Right ventricle myocardium inferior (tissue), 1 donor: ENCODE results near the gene FGGY. TPM values are rescaled to one million over a fixed set of nuclear protein-coding genes. Genes with fewer than 3 reads are reported as not detected.
"Not testable (repeated sequence)": the region's sequence is repeated elsewhere in the genome, so short reads cannot be mapped to it uniquely, and the experiment has no call there.

Experiments used
- ATAC-seq: fragments of 200-7000 bp; cut with Tn5 transposase; one replicate; pipeline ENCODE4 v1.9.1; 2020; ENCODE audit warnings: mild to moderate bottlenecking, moderate library complexity
- DNase-seq: peaks from one replicate; pipeline ENCODE4 v3.0.0; 2021; ENCODE audit errors: missing footprints
- intact Hi-C: fragments of 100-400 bp; cut with DNase I; formaldehyde crosslinking; loops from one replicate; pipeline ENCODE4 v1.11.0; 2022
- total RNA-seq: library from RNA; stranded (reverse); fragmentation: NEBNext Ultra II Directional; extraction: Animal tissue kit (Norgen Biotek cat#: 25700); gene quantifications from one replicate; pipeline ENCODE4 v1.2.1, GENCODE V29; 2021
- donor health status: DM: no; HTN: yes; CAD: no; lungs with severe emphysema.

The FGGY gene
- total RNA-seq, 1 donor from 2014 or later = 28.5 TPM

DNA sequence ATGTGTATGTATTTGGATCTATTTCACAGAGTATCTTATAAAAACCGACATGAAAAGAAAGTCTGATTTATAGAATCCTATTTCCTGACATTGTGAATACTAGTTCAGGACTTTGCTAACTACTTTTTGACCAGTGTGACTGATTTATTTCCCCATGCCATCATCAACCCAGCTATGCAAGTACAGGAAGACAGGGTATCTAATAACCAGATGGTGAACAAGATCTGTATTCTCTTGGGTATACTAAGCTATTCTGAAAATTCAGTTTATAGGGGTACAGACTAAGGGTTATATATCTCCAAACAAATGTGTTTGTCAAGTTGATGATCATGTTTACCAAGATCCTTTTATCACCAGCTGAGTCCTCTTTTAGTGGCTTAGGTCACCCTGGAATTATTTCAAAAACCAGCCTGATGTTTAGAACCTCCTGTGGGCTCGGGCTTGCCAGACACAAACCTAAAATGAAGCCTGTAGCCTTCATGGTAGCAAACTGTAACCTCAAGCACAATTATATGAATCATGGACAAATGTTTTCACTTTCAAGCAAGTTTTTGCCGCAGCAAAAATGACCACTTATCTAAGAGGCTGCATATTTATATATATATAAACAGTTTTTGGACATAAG, 185.1 kb downstream of the FGGY start:
- intact Hi-C loops = no loop called here
- no peak for ATAC-seq
- no peak for DNase-seq

DNA sequence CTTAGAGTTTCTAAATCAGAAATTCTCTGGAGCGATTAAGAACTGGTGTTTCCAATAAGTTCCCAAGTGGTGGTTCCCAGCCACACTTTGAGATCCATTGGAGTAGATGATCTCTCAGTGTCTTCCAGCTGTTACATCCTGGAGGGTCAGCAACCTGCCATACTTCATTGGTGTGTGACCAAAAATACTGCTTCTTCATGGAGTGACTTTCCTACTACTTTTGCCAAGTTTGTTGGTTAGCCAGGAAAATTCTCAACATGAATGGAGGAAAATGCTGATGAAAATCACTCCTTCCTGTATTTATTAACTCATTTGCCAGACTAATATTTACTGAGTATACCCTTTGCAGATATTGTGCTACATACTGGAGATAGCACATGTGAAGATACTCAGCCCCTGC, 186.1 kb downstream of the FGGY start:
- intact Hi-C loops = no loop called here
- ATAC-seq (no peak), DNase-seq (no peak)

DNA sequence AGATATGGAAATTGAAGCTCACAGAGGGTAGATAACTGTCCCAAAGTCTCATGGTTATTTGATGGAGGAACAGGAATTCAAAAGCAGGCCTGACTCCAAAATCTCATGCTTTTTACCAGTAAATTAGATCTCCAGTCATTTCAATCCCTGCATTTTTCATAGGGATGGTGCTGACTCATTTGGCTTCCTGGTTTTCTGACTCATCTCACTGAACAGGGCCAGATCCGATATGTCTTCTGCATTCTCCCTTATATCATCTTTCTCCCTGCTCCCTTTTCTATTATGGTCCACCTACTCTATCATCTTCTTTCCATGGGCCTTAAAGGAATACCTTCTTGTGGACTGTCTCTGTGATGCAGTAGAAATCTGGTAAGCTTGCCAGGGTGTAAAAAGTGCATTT, 187.2 kb downstream of the FGGY start:
- intact Hi-C loops = no loop called here
- DNase-seq (no peak), ATAC-seq (no peak)

DNA sequence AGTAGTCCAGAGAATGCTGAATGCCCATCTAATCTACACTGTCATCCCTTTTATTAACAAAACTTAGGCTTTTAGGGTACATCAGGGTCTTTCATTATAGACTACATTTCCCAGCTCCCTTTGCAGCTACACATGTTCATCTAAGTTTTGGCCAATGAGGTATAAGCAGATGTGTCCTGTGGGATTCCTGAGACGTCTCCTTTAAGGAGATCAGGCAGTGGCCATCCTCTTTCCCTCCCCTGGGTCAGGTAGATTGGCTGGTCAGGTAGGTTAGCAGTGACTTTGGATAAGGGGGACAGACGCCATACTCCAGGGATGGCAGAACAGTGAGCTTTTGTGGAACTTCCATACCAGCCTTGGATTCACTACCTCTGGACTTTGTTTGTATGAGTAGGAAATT, 188.3 kb downstream of the FGGY start:
- no peak for ATAC-seq
- intact Hi-C loops = no loop called here
- DNase-seq = no peak

DNA sequence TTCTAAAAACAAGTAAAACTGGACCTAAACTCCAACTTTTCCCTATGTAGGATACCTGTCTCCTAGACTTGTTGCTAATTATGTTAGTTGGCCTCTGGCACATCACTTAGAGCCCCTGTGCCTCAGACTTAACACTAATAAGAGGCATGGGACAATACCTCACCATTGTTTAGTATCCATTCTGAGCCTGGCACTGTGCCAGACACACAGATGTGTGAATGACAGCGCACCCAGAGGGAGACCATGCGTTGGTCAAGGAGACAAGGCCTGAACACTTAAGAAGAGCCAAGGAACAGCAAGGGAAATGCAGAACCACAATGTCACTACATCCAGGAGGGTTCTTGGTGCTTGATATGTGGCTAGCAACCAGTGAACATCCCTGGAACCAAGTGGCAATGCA, 189.1 kb downstream of the FGGY start:
- no peak for ATAC-seq
- DNase-seq = no peak

DNA sequence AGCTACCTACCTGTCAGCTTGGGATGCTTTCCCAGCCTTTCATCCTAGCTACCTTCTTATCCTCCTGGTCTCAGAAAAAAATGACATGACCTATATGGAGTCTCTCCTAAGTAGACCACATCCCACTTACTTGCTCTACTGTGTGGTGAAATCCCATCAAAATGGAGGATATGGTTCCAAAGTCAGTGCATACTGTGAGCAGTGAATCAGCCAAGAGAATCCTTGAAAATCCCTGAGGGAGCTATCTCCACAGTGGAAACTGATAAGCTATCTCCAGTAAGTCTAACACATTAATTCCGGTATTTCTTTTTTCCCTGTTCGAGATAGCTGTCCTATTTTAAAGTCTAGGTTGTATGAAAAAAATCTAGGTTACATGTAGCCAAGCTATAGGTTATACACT, 189.7 kb downstream of the FGGY start:
- ATAC-seq = no peak

More for the DNA sequence above, 189.1 kb downstream of the FGGY start:
- intact Hi-C loops = no loop called here

DNA sequence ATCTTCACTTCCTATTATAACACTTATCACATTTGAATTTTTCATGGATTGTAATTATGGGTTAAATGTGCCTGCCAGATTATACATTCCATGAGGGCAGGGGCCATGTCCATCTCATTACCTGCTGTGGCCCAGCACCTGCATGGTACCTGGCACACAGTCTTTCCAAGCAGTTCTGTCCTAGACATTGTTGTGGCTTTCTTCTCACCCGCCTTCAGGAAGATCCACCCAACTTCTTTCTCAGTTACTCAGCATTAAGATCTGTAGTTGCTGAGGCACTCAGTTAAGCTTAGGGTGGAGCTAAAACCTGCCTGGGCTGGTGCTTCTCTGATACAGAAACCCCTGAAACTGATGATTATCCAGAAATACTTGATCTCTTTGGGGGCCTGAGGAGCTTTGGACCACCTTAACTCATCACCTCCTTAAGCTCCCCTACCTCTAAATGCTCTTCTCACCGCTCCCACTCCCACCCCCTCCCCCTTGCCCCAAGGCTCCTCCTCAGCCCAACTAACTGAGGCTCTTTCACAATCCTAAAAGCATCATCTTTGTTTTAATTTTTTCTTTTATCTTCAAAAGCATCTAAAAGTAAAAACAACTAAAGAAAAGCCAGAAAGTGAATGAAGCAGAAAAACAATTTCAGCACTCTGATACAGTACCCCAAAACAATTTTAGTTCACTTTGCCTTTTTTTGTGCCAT, 190.6 kb downstream of the FGGY start:
- intact Hi-C loops = no loop called here
- DNase-seq (no peak), ATAC-seq (no peak)

More for the DNA sequence above, 189.7 kb downstream of the FGGY start:
- DNase-seq = no peak
- intact Hi-C loops = no loop called here

DNA sequence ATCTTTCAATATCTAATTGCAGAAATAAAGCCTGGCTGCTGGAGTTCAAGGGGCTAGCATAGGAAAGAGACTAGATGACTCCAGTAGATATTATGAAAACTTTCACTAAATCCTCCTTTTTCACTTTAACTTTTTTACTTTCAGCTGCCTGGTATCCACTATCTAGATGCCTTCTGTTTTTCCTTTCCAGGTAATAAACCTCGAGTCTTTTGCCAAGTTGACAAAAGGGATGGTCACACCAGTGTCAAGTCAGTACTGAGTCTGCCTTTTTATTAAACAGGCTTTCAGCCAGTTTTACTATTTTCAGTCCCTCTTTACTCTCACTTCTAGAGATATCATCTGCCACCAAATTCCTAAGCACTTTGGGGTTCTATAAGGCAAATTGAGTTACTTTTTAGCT, 195.6 kb downstream of the FGGY start:
- ATAC-seq (no peak), DNase-seq (no peak)
- intact Hi-C loops = no loop called here

DNA sequence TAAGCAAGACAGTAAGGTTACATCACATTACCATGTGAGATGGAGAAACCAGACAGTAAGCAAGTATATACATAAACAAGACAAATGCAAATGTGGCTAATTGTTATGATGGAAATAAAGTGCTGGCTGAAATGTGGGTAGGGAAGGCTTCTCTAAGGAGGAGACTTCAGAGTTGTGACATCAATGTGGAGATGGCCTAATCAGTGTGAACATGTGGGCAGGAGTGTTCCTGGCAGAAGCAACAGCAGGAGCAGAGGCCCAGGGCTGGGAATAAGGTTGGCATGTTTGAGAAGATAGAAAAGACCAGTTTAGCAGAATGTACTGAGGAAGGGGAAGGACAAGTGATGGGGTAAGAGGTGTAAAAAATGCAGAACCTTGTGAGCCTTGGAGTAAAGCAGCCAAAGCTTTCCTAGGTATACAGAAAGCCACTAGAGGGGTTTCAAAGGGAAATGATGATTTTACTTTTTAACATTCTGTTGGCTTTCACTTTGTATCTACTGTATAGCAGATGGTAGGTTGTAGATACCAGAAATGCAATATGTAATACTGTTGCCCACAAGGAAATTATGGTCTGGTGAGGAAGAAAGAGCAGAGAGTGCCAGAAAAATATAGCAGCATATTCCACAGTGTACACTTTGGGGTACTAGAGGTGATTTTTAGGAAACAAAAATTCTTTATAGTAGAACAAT, 197.4 kb downstream of the FGGY start:
- no peak for DNase-seq
- no peak for ATAC-seq
- intact Hi-C loops = no loop called here

DNA sequence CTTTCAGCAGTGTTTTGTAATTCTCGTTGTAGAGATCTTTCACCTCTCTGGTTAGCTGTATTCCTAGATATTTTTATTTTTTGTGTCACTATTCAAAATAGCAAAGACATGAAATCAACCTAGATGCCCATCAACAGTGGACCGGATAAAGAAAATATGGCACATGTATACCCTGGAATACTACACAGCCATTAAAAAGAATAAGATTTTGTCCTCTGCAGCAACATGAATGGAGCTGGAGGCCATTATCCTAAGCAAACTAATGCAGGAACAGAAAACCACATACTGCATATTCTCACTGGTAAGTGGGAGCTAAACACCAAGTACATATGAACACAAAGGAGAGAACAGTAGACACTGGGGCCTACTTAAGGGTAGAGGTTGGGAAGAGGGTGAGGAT, 199.3 kb downstream of the FGGY start:
- DNase-seq, intact Hi-C loops, ATAC-seq: not testable (repeated sequence)

DNA sequence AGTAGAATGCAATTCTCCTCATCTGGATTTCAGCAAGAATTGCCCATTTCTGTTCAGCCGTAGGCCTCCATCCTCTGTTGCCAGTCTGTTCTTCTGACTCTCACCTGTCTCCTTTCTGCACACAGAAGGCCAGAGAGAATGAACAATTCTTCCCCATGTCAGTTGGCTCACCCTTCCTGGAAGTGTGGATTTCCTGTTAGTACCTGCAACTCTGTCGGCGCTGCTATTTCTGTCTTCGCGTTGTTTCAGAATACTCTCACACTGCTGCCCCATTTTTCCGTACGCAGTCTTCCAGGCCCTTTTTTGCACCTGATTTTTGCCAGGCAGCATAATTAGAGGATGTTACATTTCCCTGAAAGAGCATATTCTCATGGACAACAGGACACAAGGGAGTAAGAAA, 200.7 kb downstream of the FGGY start:
- intact Hi-C loops = no loop called here
- ATAC-seq (no peak), DNase-seq (no peak)

DNA sequence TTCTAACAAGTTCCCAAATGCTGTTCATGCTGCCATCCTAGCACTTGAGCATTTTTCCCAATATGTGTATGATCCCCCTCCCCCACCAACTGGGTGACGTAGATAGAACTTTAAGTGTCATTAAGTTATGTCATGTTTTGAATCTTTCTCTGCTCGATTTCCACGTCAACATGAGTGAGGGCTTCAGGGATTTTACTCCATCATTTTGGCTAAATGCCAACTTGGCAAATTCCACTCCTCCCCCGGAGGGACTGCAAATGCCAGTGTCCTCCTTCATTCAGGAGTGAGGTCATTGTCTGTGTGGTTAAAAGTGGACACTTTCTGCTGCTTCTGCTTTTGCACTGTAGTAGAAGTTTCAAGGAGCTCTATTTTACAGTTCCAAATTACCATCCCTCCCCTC, 201.7 kb downstream of the FGGY start:
- intact Hi-C loops = no loop called here
- no peak for DNase-seq
- peak; percentile 57 for ATAC-seq

DNA sequence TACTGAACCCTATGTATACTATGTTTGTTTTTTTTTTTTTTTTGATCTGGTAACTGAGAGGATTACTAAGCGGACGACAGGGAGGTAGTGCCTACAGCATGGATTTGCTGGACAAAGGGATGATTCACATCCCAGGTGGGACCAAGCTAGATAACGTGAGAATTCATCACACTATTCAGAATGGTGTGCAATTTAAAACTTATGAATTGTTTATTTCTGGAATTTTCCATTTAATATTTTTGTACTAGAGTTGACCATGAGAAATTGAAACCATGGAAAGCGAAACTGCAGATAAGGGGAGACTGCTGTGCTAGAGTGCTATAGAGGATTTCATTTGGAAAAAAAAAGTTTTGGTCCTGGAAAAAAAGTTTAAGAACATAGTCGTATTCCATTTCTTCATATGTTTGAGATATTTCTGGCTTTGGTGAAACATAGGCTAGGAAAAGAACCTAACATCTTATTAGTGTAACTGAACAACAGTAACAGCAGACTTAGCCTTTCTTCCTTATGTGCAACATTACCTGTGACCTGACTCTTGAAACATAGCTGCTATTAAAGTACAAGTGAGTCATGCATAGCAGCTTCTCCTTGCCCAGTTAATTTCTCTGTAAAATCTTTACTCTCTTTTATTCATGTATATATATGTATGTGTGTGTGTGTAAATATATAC, 202.5 kb downstream of the FGGY start:
- intact Hi-C loops = no loop called here
- ATAC-seq = peak; percentile 44
- DNase-seq = no peak

DNA sequence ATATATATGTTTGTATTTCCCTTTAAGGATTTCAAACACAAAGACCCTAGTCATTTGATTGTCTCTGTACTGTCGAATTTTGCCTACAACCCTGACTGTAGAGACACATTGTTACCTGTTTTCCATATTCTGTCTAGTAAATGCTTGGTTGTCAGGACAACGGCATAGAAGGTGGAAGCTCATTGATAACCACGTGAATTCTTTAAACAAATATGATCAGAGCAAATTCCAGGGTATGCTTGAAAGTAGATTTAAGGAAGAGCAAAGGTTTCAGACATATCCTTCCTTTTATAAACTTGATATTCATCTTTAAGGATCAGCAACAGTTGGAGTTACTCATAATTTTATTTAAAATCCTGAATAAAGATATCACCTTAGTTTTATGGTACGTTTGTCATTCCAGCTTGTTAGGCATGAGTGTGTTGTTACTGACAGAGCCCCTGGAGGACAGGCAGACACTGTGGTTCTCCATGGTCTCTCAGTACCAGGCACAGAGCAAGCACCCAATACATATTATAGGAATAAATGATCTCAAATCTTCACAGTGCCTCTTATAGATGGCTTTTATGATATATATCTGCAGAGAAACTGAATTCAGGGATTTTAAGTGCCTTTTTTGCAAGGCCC, 203.2 kb downstream of the FGGY start:
- DNase-seq (no peak), ATAC-seq (no peak)
- intact Hi-C loops = no loop called here

DNA sequence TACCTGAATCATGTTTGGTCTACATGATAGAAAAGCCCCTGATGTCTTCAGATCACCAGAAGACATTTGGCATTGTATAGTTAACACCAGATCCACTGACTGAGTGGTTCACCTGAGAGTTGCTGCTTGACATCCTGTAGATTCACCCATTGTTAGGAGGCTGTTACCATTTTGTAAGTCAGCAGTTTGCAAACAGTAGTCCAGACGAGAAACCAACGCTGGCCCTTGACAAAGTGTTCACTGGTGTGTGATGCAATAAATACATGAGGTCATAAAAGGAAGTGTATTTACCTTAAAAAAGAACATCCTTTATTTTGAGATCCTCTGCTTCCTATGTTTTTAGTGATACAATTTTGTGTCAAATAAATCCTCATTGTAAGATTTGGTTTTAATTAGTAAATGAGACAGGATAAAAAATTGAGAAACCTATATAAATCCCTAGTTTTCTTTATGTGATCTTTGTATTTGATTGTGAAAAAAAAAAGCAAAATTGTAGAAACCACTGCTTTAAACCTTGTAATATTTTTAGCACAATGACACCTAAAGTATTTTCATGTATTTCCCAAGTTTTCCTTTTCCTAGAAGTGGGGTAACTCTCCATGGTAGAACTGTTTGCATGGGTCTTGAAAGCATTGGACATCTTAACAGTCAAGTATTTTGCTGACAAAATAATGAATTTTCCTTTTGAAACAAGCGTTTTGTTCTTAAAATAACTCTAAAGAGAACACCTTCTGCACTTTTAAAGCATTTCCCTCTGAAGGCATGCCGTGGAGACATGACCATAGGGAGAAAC, 204.3 kb downstream of the FGGY start:
- intact Hi-C loops = no loop called here
- DNase-seq (no peak), ATAC-seq (no peak)

DNA sequence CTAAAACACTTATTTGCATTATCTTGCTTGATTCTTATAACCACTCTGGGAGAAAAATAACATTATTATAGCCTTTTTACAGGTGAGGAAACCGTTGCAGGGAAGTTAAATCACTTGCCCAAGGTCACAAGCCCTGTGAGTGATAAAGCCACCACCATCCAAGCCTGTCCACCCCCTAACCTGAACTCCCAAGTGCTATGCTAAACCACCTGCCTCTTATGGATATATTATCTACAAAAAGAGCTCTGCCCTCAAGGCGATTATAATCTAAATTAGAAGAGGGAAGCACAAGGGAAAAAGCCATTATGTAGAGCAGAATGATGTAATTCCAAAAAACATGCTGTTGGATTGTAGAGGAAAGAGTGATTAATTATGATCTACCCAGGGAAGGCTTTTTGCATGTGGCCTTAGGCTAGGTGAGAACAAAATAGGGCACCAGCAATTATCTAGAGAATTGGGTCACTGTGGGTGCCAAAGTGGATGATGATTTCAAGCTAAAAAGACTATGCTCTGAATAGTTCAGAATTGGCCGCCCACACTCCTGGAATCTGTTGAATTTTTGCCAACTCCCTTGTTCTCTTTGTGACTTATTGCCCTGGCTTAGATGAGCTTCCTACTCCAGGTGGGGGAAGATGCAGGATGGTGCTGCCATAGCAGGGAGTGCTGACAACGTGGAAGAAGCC, 205.3 kb downstream of the FGGY start:
- no peak for DNase-seq
- intact Hi-C loops = no loop called here
- no peak for ATAC-seq

DNA sequence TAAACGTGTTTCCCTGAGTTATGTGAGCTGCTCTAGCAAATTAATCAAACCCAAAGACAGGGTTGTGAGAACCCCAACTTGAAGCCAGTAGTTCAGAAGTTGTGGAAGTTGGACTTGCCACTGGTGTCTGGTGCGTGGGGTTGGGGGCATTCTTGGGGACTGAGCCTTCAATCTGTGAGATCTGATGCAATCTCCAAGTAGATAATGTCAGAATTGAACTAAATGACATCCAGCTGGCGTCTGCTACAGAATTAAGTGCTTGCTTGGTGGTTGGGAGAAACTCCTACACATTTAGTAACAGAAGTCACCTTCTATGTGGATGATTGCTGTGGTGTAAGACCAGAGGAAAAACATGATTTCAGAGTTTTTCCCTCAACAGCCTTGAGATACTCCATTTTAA, 207.4 kb downstream of the FGGY start:
- ATAC-seq (no peak), DNase-seq (no peak)
- intact Hi-C loops = no loop called here

DNA sequence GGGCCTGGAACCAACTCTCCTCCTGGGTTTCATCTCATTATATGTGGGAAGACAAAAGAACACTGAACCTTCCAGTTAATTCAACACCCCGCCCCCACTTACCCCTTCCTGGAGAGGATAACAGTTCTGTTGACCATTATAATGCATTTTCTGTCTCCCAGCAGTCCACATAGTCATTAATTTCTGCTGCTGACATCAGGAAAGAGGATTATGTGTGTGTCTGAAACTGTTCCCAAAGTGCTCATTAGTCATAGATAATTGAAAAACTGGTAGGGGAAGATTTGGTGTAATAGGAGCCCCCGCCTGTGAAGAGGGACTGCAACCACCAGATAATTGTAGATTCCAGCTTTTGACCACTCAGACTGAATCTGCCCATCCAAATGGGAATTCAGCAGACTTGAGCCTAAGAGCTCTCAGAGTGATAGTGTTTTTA, 208.7 kb downstream of the FGGY start:
- intact Hi-C loops = no loop called here
- DNase-seq (no peak), ATAC-seq (no peak)
